SW 1271 (cell line): Measurements from ENCODE around the gene PBX1.

Source experiments
- DNase-seq, 2 experiments: peaks; one replicate each; lab custom pipeline; 2025; lab: John Stamatoyannopoulos, UW

Gene PBX1

GRCh38 chr1:164824542-164824941, 265.6 kb downstream of the PBX1 start:
- DNase-seq: no peak

DNA sequence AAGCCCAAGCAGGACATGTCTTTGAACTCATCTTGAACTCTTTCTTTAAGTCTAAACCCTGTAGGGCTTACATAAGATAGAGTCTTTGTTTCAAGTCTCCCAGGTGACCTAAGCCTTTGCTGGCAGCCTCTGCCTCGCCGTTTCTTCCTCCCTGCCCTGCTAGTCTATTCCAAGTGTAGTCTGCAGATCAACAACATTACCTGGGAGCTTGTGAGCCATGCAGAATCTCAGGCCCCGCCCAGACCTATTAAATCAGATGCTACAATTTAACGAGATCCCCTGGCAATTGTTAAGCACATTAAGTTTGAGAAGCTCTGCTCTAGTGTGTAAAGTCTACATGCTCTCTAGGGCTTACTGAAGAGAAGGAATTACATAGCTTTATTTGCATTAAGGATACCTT, 271.6 kb downstream of the PBX1 start:
- no peak for DNase-seq

DNA sequence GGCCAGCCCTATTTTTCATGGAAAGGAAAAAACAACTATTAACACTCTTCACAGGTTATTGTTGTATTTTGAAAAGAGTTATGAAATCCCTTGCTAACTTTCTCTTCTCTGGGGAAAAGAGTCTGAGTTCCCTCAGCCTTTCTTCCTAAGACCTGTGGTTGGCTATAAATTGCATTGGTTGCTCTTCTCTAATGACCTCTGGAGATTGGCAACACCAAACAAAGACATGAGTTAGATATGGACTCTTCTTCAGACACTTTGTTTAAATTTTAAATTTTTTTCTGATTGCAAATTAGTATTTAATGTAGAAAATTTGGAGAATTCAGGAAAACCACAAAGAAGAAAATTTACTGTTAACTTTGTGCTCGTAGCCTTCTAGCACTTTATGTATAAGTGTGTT, 275.7 kb downstream of the PBX1 start:
- DNase-seq: no peak

DNA sequence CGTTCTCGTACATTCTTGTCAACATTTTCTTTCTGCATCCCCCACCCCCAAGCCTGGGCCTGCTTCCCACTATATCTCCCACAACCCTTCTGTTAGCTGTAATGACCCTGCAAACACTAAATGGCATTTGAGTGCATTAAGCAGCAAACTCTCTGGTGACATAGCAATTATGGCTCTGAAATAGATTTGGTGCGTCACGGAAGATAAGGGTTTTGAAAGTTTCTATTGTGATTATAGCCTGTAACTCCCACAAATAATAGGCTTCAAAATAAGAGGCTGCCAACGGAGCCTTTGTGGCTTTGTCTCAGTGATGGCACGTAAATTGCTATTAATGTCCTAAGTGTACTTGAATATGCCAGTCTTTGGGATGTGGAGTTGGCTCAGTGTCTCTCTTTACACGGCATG, 277.6 kb downstream of the PBX1 start:
- no peak for DNase-seq

GRCh38 chr1:164838786-164839185, 279.8 kb downstream of the PBX1 start:
- no peak for DNase-seq

- no peak for DNase-seq
Observed at GRCh38 chr1:164840936-164841335, 282.0 kb downstream of the PBX1 start.

DNA sequence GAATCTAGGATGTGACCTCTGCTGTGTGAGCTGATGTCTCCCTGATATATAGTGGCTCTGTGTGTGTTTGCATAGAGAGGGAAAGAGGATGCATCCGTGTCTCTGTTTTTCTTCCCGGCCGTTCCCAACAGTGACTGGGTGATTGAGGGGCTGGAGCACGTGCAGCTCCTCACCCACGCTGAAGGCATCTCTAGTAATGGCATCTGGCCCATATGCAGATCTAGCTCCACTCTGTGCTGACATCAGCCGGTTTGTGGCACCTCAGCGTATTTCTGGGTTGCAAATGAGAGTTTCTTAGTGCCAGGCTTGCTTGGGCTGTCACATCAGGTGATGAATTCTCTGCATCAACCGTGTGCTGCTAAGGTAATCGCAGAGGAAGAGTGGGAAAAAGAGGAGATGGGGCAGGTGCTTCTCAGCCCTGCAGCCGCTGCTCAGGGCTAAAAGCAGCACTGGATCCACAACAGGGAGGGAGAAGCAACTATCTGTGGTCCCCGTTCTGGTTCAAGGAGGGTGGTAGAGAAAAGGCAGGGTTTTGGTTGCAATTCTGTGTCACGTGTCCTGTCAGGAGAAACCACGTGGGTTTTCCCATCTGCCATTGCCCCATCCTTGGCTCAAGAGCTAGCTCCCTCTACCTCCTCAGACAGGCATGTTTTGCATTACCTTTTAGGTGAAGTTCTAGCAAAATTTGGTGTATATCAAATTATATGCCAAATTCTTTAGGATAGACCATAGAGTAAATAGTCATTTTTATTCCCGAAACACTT, 282.9 kb downstream of the PBX1 start:
- no peak for DNase-seq

- DNase-seq: no peak
Observed at GRCh38 chr1:164842870-164843269, 283.9 kb downstream of the PBX1 start.

DNA sequence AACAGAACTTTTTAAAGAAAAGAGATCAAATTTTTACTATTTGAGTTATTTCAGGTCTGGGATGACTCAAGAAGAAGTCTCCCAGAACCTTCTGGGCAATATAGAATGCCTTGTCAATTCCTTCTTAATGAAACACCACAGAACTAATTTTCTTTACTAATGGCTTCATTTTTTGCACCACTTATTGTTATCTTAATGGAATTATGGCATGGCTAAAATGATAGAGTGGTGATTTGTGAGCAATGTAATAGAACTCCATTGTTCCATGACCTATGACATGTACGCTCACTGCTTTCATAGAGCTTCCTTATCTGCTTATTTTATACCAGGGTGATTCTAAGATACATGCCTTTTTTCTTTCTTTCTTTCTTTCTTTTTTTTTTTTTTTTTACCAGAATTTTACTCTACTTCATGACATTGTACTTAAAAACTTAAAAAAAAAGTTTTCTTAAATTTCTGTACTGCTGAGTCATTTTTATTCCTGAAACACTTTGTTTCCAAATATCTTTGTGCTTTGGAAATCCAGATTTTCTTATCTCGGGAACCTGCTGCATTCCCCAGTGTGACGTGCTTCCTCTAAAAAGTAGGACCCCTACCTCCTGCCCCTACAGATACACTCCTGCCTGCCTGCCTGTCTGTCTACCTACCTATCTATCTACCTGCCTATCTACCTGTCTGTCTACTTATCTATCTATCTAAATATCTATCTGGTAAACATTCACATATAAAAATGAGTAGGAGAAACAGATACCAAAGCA, 284.9 kb downstream of the PBX1 start:
- no peak for DNase-seq

- DNase-seq: no peak
Observed at GRCh38 chr1:164846731-164847691, 288.0 kb downstream of the PBX1 start.

DNA sequence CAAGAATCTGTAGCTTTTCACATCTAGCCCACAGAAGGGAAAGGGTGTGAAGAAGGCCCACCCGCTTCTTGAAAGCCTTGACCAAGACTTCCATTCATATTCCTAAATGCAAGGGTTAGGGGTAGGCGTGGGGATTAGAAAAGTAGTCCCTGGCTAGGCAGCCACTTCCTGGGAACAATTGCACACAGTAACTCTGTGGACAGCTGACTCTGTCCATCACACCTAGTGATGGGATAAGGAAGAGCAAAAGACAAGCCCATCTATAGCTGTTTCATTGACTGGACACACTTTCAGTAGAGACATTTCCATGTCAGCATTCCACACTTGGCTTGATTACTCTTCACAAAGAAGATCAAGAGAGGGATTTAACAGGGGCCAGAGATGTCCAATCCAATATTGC, 294.2 kb downstream of the PBX1 start:
- no peak for DNase-seq

GRCh38 chr1:164855716-164856329, 296.8 kb downstream of the PBX1 start:
- no peak for DNase-seq

GRCh38 chr1:164856381-164856780, 297.4 kb downstream of the PBX1 start:
- no peak for DNase-seq

- DNase-seq: no peak
Observed at GRCh38 chr1:164857439-164857838, 298.5 kb downstream of the PBX1 start.

- no peak for DNase-seq
Observed at GRCh38 chr1:164858096-164858632, 299.2 kb downstream of the PBX1 start.

GRCh38 chr1:164861632-164862031, 302.6 kb downstream of the PBX1 start:
- no peak for DNase-seq

GRCh38 chr1:164863056-164863455, 304.1 kb downstream of the PBX1 start:
- no peak for DNase-seq

DNA sequence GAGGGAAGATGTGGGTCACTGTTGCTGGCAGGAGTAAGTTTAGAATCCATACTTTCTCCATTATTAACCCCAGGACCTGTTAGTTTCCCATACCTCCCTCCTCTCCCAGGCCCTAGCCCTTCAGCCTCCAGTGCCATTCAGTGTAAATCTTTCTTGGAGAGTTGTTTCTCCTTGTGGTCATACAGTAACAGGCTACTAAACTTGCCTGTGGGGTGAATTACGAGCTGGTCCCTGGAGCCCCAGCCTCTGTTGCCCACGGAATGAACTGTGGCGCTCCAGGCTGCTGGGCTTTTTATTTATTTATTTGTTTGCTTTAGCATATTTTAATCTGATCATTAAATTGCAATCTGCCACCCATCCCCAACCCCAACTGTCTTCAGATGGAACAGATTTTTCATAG, 305.2 kb downstream of the PBX1 start:
- no peak for DNase-seq

- DNase-seq: no peak
Observed at GRCh38 chr1:164865385-164865784, 306.4 kb downstream of the PBX1 start.

DNA sequence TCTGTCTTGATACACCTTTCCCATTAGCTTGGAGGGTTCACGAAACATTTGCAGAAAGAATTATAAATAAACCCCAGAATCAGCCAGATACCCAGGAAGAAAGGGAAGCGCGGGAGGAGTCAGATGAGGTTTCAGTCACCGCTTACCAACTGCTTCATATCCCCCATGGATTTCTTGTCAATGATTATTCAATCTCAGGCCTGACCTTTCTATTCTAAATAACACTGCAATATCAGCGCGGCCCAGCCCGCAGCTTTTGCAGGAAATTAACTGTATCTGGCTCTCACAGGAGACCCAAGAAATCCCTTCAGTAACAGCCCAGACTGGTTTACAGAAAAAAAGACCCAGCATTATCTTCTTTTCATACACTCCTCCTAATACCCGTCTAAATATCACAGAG, 308.6 kb downstream of the PBX1 start:
- DNase-seq: no peak

DNA sequence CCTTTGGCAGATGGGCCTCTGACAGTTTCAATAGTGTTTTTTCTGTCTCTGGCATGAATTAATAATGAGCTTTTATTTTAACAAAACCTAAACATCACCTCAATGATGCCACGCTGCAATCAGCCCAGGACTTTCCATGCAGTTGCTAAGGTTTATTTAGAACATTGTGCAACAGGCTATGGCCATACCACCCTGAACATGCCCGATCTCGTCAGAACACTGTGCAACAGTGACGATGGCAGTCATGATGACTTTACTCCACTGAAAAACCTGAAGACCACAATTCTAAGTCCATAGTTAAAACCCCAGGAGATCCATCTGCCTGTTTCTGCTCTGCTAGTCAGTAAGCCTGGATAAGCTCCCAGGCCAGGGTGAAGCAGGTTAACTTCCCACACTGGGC, 310.0 kb downstream of the PBX1 start:
- no peak for DNase-seq

DNA sequence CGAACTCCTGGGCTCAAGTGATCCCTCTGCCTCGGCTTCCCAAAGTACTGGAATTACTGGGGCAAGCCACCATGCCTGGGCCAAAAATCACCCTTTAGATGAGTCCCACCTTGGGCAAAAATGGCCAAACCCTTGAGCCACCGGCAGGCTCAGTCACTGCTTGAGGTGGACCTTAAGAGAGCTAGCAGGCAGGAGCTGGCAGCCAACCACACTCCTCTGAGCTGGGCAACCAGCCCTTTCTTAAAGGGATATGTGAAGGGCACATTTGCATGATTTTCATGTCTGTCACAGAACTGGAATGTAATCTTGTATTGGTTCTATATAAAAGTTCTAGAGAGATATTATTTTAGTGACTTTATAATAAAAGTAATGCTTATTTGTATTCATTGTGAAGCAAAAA, 316.5 kb downstream of the PBX1 start:
- DNase-seq: no peak
